ENCODE results near the gene FHIT.

The FHIT gene

DNA sequence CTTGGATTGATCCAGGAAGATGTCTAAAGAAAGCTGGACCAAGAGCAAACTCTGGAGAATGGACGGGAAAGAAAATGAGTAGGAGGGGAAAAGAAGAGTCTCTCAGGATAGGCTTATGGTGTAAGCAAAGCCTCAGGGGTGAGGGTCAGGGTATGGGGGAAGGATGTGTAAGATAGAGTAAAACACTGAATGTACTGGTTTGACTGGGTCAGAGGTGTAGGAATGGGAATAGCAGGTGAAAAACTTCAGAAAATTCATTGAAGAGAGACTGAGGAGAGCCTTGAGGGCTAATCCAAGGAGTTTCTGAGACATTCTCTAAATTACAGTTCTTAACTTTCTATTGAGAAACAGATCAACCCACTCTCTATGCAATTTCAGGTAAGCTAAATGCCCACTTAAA, 857.3 kb downstream of the FHIT start:
- Histone ChIP-seq H3K27ac (ENCODE audit: low read length) (no peak overlapping the region), H3K4me3 (ENCODE audit: low read depth in 1 of 2, low read length in 2 of 2) (no peak overlapping the region), H3K27me3 (ENCODE audit: low read depth, low read length) (no peaks in the 10 kb centered on the region)

DNA sequence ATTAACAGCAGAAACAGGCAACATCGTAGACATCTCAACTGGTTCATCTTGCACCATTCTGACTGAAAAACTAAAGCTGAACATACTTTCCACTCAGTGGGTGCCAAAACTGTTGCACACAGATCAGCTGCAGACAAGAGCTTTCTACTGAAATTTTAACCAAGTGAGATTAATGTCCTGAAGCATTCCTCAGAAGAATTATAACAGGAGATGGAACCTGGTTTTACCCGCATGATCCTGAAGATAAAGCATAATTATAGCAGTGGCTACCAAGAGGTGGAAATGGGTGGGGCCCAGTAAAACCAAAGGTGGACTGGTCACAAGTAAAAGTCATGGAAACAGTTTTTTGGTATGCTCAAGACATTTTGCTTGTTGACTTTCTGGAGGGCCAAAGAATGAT, 858.8 kb downstream of the FHIT start:
- Histone ChIP-seq H3K4me1 (ENCODE audit: control insufficient read depth in 1 of 2, insufficient read depth in 2 of 2, low read length in 2 of 2) (no peaks in the 10 kb centered on the region), H3K27ac (ENCODE audit: low read length) (no peak overlapping the region), H3K9me3 (ENCODE audit: control insufficient read depth in 1 of 2, low read length in 2 of 2) (peaks cover 0 to 2% of the 10 kb centered on the region in 2 donors), H3K36me3 (ENCODE audit: control insufficient read depth in 1 of 2, insufficient read depth in 2 of 2, low read length in 2 of 2) (no peaks in the 10 kb centered on the region), H3K4me3 (ENCODE audit: low read depth in 1 of 2, low read length in 2 of 2) (no peak overlapping the region), H3K27me3 (ENCODE audit: low read depth, low read length) (no peaks in the 10 kb centered on the region)

More for the DNA sequence above, 857.3 kb downstream of the FHIT start:
- H3K9me3 ChIP-seq (ENCODE audit: control insufficient read depth in 1 of 2, low read length in 2 of 2), result peaks cover 0 to 2% of the 10 kb centered on the region in 2 donors
- H3K4me1 ChIP-seq (ENCODE audit: control insufficient read depth in 1 of 2, insufficient read depth in 2 of 2, low read length in 2 of 2), result no peaks in the 10 kb centered on the region
- no peaks in the 10 kb centered on the region for H3K36me3 ChIP-seq (ENCODE audit: control insufficient read depth in 1 of 2, insufficient read depth in 2 of 2, low read length in 2 of 2)

GRCh38 chr3:60391292-60391691, 860.0 kb downstream of the FHIT start:
- no peaks in the 10 kb centered on the region for H3K36me3 ChIP-seq (ENCODE audit: control insufficient read depth in 1 of 2, insufficient read depth in 2 of 2, low read length in 2 of 2)
- H3K27me3 ChIP-seq (ENCODE audit: low read depth, low read length), result no peaks in the 10 kb centered on the region
- no peaks in the 10 kb centered on the region for H3K4me1 ChIP-seq (ENCODE audit: control insufficient read depth in 1 of 2, insufficient read depth in 2 of 2, low read length in 2 of 2)
- no peak overlapping the region for H3K27ac ChIP-seq (ENCODE audit: low read length)
- H3K4me3 ChIP-seq (ENCODE audit: low read depth in 1 of 2, low read length in 2 of 2), result no peak overlapping the region
- H3K9me3 ChIP-seq (ENCODE audit: control insufficient read depth in 1 of 2, low read length in 2 of 2), result no peaks in the 10 kb centered on the region

GRCh38 chr3:60388731-60389130, 862.5 kb downstream of the FHIT start:
- Histone ChIP-seq H3K4me1 (ENCODE audit: control insufficient read depth in 1 of 2, insufficient read depth in 2 of 2, low read length in 2 of 2) (no peaks in the 10 kb centered on the region), H3K27ac (ENCODE audit: low read length) (no peak overlapping the region), H3K4me3 (ENCODE audit: low read depth in 1 of 2, low read length in 2 of 2) (no peak overlapping the region), H3K9me3 (ENCODE audit: control insufficient read depth in 1 of 2, low read length in 2 of 2) (no peaks in the 10 kb centered on the region), H3K27me3 (ENCODE audit: low read depth, low read length) (no peaks in the 10 kb centered on the region), H3K36me3 (ENCODE audit: control insufficient read depth in 1 of 2, insufficient read depth in 2 of 2, low read length in 2 of 2) (no peaks in the 10 kb centered on the region)

DNA sequence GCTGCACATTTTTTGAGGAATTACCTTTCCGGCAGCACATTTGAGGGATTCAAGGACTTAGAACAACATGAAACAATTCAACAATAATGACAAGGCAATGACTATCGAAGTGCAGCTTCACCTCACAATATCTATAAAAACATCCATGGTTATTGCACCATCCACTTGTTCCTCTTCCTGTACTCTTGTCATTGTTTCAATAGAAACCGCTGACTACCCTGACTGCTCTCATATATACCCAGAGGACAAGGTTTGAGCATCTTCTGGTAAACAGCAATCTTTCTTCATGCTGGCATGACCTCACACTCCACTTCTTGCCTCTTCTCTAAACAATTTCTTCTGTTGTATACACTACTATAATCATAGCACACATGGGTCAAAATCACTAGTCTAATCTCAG, 864.9 kb downstream of the FHIT start:
- Histone ChIP-seq H3K4me1 (ENCODE audit: control insufficient read depth in 1 of 2, insufficient read depth in 2 of 2, low read length in 2 of 2) (no peaks in the 10 kb centered on the region), H3K27me3 (ENCODE audit: low read depth, low read length) (no peaks in the 10 kb centered on the region), H3K9me3 (ENCODE audit: control insufficient read depth in 1 of 2, low read length in 2 of 2) (no peaks in the 10 kb centered on the region), H3K27ac (ENCODE audit: low read length) (no peak overlapping the region), H3K4me3 (ENCODE audit: low read depth in 1 of 2, low read length in 2 of 2) (no peak overlapping the region), H3K36me3 (ENCODE audit: control insufficient read depth in 1 of 2, insufficient read depth in 2 of 2, low read length in 2 of 2) (no peaks in the 10 kb centered on the region)

GRCh38 chr3:60384341-60384740, 866.9 kb downstream of the FHIT start:
- H3K4me1 ChIP-seq (ENCODE audit: control insufficient read depth in 1 of 2, insufficient read depth in 2 of 2, low read length in 2 of 2), result no peaks in the 10 kb centered on the region
- no peaks in the 10 kb centered on the region for H3K27me3 ChIP-seq (ENCODE audit: low read depth, low read length)
- H3K36me3 ChIP-seq (ENCODE audit: control insufficient read depth in 1 of 2, insufficient read depth in 2 of 2, low read length in 2 of 2), result no peaks in the 10 kb centered on the region
- no peak overlapping the region for H3K4me3 ChIP-seq (ENCODE audit: low read depth in 1 of 2, low read length in 2 of 2)
- H3K27ac ChIP-seq (ENCODE audit: low read length), result no peak overlapping the region
- H3K9me3 ChIP-seq (ENCODE audit: control insufficient read depth in 1 of 2, low read length in 2 of 2), result no peaks in the 10 kb centered on the region

GRCh38 chr3:60383345-60383744, 867.9 kb downstream of the FHIT start:
- Histone ChIP-seq H3K4me3 (ENCODE audit: low read depth in 1 of 2, low read length in 2 of 2) (no peak overlapping the region), H3K27me3 (ENCODE audit: low read depth, low read length) (no peaks in the 10 kb centered on the region), H3K4me1 (ENCODE audit: control insufficient read depth in 1 of 2, insufficient read depth in 2 of 2, low read length in 2 of 2) (no peaks in the 10 kb centered on the region), H3K36me3 (ENCODE audit: control insufficient read depth in 1 of 2, insufficient read depth in 2 of 2, low read length in 2 of 2) (no peaks in the 10 kb centered on the region), H3K27ac (ENCODE audit: low read length) (no peak overlapping the region), H3K9me3 (ENCODE audit: control insufficient read depth in 1 of 2, low read length in 2 of 2) (no peaks in the 10 kb centered on the region)

DNA sequence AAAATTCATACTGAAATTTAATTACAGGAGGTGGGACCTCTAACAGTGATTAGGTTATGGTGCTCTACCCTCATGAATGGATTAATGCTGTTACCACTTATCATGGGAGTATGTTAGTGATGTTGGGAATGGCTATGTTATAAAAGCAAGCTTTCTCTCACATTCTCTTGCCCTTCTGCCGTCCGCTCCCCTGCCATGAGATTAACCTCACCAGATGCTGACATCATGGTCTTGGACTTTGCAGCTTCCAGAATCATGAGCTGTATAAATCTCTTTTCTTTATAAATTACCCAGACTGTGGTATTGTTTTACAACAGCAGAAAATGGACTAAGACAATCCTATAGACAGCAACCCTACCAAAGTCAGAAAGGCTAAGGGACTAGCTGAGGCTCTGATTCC, 884.8 kb downstream of the FHIT start:
- Histone ChIP-seq H3K27me3 (ENCODE audit: low read depth, low read length) (no peaks in the 10 kb centered on the region), H3K4me1 (ENCODE audit: control insufficient read depth in 1 of 2, insufficient read depth in 2 of 2, low read length in 2 of 2) (no peaks in the 10 kb centered on the region), H3K9me3 (ENCODE audit: control insufficient read depth in 1 of 2, low read length in 2 of 2) (no peaks in the 10 kb centered on the region), H3K36me3 (ENCODE audit: control insufficient read depth in 1 of 2, insufficient read depth in 2 of 2, low read length in 2 of 2) (no peaks in the 10 kb centered on the region), H3K27ac (ENCODE audit: low read length) (no peak overlapping the region), H3K4me3 (ENCODE audit: low read depth in 1 of 2, low read length in 2 of 2) (no peak overlapping the region)

GRCh38 chr3:60365360-60365759, 885.9 kb downstream of the FHIT start:
- Histone ChIP-seq H3K27me3 (ENCODE audit: low read depth, low read length) (no peaks in the 10 kb centered on the region), H3K4me1 (ENCODE audit: control insufficient read depth in 1 of 2, insufficient read depth in 2 of 2, low read length in 2 of 2) (no peaks in the 10 kb centered on the region), H3K9me3 (ENCODE audit: control insufficient read depth in 1 of 2, low read length in 2 of 2) (no peaks in the 10 kb centered on the region), H3K27ac (ENCODE audit: low read length) (no peak overlapping the region), H3K36me3 (ENCODE audit: control insufficient read depth in 1 of 2, insufficient read depth in 2 of 2, low read length in 2 of 2) (no peaks in the 10 kb centered on the region), H3K4me3 (ENCODE audit: low read depth in 1 of 2, low read length in 2 of 2) (no peak overlapping the region)

DNA sequence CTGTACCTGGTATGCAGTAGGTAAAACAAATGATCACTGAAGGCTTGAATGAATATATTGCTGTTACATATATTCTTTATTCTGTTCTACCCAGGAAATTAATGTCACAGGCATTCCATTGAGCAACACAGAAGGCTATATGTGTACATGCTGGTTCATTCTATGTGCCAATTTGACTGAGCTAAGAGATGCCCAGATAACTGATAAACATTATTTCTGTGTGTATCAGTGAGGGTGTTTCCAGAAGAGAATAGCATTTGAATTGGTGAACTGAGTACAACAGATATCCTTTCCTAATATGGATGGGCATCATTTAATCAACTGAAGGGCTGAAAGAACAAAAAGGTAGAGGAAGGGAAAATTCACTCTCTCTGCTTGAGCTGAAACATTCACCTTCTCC, 886.8 kb downstream of the FHIT start:
- no peak overlapping the region for H3K27ac ChIP-seq (ENCODE audit: low read length)
- H3K9me3 ChIP-seq (ENCODE audit: control insufficient read depth in 1 of 2, low read length in 2 of 2), result no peaks in the 10 kb centered on the region
- no peaks in the 10 kb centered on the region for H3K27me3 ChIP-seq (ENCODE audit: low read depth, low read length)
- H3K4me1 ChIP-seq (ENCODE audit: control insufficient read depth in 1 of 2, insufficient read depth in 2 of 2, low read length in 2 of 2), result no peaks in the 10 kb centered on the region
- no peak overlapping the region for H3K4me3 ChIP-seq (ENCODE audit: low read depth in 1 of 2, low read length in 2 of 2)
- H3K36me3 ChIP-seq (ENCODE audit: control insufficient read depth in 1 of 2, insufficient read depth in 2 of 2, low read length in 2 of 2), result no peaks in the 10 kb centered on the region

GRCh38 chr3:60363817-60364216, 887.4 kb downstream of the FHIT start:
- Histone ChIP-seq H3K27ac (ENCODE audit: low read length) (no peak overlapping the region), H3K4me3 (ENCODE audit: low read depth in 1 of 2, low read length in 2 of 2) (no peak overlapping the region), H3K4me1 (ENCODE audit: control insufficient read depth in 1 of 2, insufficient read depth in 2 of 2, low read length in 2 of 2) (no peaks in the 10 kb centered on the region)

DNA sequence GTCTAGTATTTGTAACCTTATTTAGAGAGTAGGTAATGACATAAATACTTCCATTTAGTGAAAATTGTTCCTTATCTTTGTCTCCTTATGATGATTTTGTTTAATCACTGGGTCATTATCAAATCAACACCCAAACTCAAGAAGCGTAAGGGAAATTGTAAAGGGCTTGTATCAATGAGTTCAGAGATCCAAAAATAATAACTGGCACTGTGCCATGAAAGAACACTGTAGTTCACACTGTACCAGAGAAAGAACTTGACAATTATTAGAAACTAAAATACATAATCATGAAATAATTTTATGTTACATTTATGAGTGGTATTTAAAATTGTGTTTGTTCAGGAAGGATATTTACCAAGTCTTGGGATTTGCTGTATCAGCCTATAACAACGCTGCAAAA, 895.4 kb downstream of the FHIT start:
- Histone ChIP-seq H3K36me3 (ENCODE audit: control insufficient read depth in 1 of 2, insufficient read depth in 2 of 2, low read length in 2 of 2) (no peaks in the 10 kb centered on the region), H3K4me1 (ENCODE audit: control insufficient read depth in 1 of 2, insufficient read depth in 2 of 2, low read length in 2 of 2) (no peaks in the 10 kb centered on the region), H3K9me3 (ENCODE audit: control insufficient read depth in 1 of 2, low read length in 2 of 2) (no peaks in the 10 kb centered on the region), H3K27ac (ENCODE audit: low read length) (no peak overlapping the region), H3K27me3 (ENCODE audit: low read depth, low read length) (no peaks in the 10 kb centered on the region), H3K4me3 (ENCODE audit: low read depth in 1 of 2, low read length in 2 of 2) (no peak overlapping the region)

More at GRCh38 chr3:60363817-60364216, 887.4 kb downstream of the FHIT start:
- Histone ChIP-seq H3K9me3 (ENCODE audit: control insufficient read depth in 1 of 2, low read length in 2 of 2) (no peaks in the 10 kb centered on the region), H3K27me3 (ENCODE audit: low read depth, low read length) (no peaks in the 10 kb centered on the region), H3K36me3 (ENCODE audit: control insufficient read depth in 1 of 2, insufficient read depth in 2 of 2, low read length in 2 of 2) (no peaks in the 10 kb centered on the region)
